PC-9 (cell line): ENCODE measurements around the gene SP2.

Source experiments
- EZH2 ChIP-seq: fragments of 200-600 bp; sonication (generic); IDR thresholded peaks from 2 replicates; pipeline ENCODE4 v1.8.0; 2017; ENCODE audit warnings: antibody characterized with exemption, low read depth
- TF ChIP-seq, protein P1 (sequence below): fragments of 200-600 bp; sonication (generic); conservative IDR thresholded peaks from 2 replicates; pipeline ENCODE4 v1.6.1; 2017; ENCODE audit warnings: mixed run types, antibody characterized with exemption, mild to moderate bottlenecking, moderate library complexity

DNA sequence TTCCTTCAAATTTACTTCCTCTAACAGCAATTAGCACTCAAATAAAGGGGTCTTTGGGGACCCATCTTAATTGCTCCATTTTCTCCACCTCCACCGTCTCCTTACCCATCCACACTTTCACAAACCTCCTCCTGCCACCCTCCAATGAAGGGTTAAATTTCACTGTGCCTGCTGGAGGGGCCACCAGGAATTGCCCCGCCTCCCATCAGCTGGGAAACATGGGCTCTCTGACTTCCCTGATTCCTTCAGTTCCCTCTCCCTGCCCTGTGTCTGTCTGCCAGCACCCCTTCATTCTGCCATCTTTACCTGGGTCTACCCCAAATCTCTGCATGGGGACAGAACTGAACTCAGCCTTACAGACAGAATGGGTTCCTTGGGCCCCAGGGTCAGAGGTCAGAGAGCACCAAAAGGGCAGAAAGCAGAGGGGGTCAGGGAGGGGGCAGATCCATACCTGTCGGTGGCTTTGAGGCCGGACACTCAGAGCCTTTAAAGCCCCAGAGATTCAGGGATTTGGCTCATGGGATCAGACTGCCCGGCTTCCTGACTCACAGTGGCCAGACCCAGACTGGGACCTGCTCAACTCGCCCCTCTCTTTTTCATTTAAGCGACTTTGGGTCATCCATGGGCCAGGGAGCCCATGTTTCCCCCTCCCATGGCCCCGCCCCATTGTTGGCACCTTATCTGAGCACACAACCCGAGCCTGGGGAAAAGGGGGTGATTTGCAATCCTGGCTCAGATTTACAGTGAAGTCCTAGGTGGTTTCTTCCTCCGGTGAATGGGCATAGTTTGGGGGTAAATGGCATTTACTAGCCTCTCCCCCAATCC, 17.6 kb upstream of the SP2 start:
- TF ChIP-seq, protein P1, sequence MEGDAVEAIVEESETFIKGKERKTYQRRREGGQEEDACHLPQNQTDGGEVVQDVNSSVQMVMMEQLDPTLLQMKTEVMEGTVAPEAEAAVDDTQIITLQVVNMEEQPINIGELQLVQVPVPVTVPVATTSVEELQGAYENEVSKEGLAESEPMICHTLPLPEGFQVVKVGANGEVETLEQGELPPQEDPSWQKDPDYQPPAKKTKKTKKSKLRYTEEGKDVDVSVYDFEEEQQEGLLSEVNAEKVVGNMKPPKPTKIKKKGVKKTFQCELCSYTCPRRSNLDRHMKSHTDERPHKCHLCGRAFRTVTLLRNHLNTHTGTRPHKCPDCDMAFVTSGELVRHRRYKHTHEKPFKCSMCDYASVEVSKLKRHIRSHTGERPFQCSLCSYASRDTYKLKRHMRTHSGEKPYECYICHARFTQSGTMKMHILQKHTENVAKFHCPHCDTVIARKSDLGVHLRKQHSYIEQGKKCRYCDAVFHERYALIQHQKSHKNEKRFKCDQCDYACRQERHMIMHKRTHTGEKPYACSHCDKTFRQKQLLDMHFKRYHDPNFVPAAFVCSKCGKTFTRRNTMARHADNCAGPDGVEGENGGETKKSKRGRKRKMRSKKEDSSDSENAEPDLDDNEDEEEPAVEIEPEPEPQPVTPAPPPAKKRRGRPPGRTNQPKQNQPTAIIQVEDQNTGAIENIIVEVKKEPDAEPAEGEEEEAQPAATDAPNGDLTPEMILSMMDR: no peak
- TF ChIP-seq EZH2: no peak
